ENCODE data around the gene ZFYVE28. TPM values are rescaled to one million over a fixed set of nuclear protein-coding genes. Genes with fewer than 3 reads are reported as not detected.

ZFYVE28 gene
- total RNA-seq, 2 donors from 2014 or later = 29.6 to 31.6 TPM

GRCh38 chr4:2254665-2255500 lies 163.6 kb downstream of the ZFYVE28 start:
- peak; percentile 14 for DNase-seq
- H3K36me3 ChIP-seq = peaks cover 10% of the 10 kb centered on the region
- H3K9me3 ChIP-seq = no peaks in the 10 kb centered on the region
- intact Hi-C loops (cut with DNase I) = no loop called here
- TF ChIP-seq, protein P1, sequence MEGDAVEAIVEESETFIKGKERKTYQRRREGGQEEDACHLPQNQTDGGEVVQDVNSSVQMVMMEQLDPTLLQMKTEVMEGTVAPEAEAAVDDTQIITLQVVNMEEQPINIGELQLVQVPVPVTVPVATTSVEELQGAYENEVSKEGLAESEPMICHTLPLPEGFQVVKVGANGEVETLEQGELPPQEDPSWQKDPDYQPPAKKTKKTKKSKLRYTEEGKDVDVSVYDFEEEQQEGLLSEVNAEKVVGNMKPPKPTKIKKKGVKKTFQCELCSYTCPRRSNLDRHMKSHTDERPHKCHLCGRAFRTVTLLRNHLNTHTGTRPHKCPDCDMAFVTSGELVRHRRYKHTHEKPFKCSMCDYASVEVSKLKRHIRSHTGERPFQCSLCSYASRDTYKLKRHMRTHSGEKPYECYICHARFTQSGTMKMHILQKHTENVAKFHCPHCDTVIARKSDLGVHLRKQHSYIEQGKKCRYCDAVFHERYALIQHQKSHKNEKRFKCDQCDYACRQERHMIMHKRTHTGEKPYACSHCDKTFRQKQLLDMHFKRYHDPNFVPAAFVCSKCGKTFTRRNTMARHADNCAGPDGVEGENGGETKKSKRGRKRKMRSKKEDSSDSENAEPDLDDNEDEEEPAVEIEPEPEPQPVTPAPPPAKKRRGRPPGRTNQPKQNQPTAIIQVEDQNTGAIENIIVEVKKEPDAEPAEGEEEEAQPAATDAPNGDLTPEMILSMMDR (IDR thresholded peaks at IDR 0.05) = no peak
- no peak overlapping the region for H3K9ac ChIP-seq (ENCODE audit: low read depth in 2 of 2, low read length in 2 of 2)
- peaks cover under 1% of the 10 kb centered on the region for H3K4me1 ChIP-seq
- H3K4me3 ChIP-seq = no peak overlapping the region
- H3K27me3 ChIP-seq = no peaks in the 10 kb centered on the region
- no peak overlapping the region for H3K27ac ChIP-seq

DNA sequence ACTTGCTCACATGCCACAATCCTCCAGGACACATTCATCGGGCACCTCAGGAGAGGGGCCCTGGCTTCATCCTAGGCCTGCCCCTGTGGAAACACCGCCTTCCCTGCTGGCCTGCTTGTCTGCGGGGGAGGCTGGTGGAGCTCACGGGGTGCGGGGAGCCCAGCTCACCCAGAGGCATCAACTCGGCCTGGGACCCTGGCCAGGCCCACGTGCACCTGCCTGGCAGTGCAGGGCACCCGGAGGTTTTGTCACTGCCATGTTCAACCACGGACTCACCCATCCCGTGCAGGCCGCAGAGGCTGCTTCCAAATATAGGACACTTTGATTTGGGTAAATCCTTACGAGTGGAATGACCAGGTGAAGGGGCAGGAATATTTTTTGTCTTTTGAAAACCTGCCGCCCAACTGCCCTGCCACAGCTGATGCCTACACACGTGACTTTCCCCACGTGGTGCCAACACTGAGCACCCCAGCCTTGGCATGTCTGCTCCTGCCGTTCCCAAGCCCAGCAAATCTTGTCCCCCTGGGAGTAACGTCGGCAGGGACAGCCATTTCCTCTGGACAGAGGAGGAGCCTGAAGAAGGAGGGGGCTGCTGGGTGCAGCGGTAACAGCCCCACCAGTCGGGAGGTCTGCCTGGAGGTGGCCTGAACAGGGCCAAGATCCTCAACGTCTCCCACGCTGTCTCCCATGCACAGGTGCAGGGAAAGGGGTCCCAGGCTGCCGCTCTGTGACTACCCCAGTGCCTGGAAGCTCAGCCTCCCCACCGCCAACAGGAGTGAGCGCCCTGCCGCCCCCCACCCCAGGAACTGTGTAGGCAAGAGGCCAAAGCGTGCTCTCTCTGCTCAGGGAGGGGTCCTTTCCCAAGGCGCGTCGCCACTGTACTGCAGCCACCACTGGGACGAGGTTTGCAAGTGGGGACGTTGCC lies 165.0 kb downstream of the ZFYVE28 start:
- TF ChIP-seq, protein P1 (IDR thresholded peaks at IDR 0.05) = no peak
- Histone ChIP-seq H3K27me3 (no peaks in the 10 kb centered on the region), H3K9ac (ENCODE audit: low read depth in 2 of 2, low read length in 2 of 2) (no peak overlapping the region), H3K9me3 (no peaks in the 10 kb centered on the region), H3K4me3 (no peak overlapping the region), H3K27ac (no peak overlapping the region), H3K36me3 (peaks cover 16% of the 10 kb centered on the region), H3K4me1 (no peaks in the 10 kb centered on the region)
- peak; percentile 15 for DNase-seq
- intact Hi-C loops (cut with DNase I) = no loop called here

DNA sequence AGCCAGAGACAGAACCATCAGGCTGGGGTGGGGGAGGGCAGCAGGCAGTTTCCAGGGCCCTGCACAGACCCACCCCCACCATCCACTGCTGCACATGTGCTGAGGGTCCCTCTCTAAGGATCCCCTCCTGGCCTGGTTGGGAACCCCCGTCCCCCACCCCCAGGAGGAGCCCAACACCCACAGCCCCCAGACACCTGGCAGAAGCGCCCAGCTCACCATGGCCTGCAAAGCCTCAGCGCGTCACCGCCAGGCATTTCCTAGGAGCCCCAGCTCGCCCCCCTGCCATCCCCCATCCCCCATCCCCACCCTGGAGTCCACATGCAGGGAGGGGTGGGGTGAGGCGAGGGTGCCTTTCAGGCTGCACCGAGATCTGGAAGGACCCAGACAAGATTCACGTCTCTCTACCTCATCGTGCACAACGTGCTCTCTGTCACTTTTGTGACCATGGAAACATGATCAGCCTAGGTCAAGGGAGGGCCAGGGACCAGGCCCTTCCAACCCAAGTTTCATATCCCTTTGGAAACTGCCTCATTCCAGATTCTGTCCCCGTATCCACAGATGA lies 165.8 kb downstream of the ZFYVE28 start:
- intact Hi-C loops (cut with DNase I) = no loop called here
- Histone ChIP-seq H3K9ac (ENCODE audit: low read depth in 2 of 2, low read length in 2 of 2) (no peak overlapping the region), H3K4me1 (no peaks in the 10 kb centered on the region), H3K4me3 (no peak overlapping the region), H3K36me3 (peaks cover 16% of the 10 kb centered on the region), H3K9me3 (no peaks in the 10 kb centered on the region), H3K27ac (no peak overlapping the region), H3K27me3 (no peaks in the 10 kb centered on the region)
- peak; percentile 10 for DNase-seq
- TF ChIP-seq, protein P1 (IDR thresholded peaks at IDR 0.05) = no peak

DNA sequence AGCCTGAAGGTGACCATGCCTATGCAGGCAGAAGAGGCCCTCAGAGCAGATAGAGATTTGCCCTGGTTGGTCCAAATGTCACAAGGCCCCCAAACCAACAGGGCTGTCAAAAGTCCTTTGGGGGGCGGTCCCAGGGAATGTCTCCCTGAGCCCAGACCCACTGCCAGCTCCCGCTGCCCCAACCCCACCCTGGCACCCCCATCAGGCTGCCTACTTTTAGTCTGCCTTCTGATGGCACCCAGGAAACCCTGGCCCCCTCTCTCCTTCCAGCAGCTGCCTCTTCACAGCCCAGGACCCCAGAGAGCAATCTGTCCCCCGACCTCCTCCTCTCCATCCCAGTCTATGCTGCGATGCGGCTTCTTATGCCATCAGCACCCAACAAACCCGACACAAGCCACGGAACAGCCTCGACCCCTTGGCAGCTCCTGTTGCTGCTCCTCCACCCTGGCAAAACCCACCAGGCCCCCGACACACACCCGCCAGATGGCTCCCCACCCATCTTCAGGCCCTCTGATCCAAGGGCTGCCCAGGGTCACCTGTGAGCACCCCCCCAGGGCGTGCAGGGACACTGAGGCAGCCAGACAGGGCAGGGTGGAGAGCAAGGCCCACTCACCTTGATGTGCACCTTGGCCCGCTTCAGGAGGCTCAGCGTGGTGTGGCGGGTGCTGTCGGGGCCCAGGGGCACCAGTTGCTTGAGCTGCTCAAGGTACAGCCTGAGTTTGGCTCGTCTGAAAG lies 166.5 kb downstream of the ZFYVE28 start:
- intact Hi-C loops (cut with DNase I) = no loop called here
- peak; percentile 9 for DNase-seq
- H3K4me3 ChIP-seq = no peak overlapping the region
- TF ChIP-seq, protein P1 (IDR thresholded peaks at IDR 0.05) = no peak
- no peak overlapping the region for H3K9ac ChIP-seq (ENCODE audit: low read depth in 2 of 2, low read length in 2 of 2)
- H3K9me3 ChIP-seq = no peaks in the 10 kb centered on the region
- H3K27ac ChIP-seq = no peak overlapping the region
- peaks cover 16% of the 10 kb centered on the region for H3K36me3 ChIP-seq
- no peaks in the 10 kb centered on the region for H3K4me1 ChIP-seq
- H3K27me3 ChIP-seq = no peaks in the 10 kb centered on the region

Data from colonic mucosa (tissue), 4 donors.